ENCODE measurements around the gene NRSN1.

NRSN1 gene, protein sequence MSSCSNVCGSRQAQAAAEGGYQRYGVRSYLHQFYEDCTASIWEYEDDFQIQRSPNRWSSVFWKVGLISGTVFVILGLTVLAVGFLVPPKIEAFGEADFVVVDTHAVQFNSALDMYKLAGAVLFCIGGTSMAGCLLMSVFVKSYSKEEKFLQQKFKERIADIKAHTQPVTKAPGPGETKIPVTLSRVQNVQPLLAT

DNA sequence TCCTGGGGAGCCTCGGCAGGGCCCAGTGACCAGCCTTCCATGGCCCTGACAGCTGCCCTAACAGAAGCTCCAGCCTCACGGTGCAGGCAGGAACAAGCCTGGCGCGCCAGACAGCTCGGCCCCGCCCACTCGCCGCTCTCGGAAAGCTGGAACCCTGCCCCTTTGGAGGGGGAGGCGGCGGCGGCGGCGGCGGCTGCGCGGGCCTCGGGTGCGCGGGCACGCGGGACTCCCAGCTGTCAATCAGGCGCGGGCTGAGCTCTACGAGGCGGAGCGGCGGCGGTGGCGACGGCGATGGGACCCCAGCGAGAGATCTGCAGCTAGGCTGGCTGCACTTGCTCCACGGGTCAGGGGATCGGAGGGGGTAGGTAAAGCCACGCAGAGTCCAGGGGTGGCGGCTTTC lies at the start of gene NRSN1:
NRSN1 (plus strand) TSS at position 236 of the 400 bp plus-strand sequence. CDS start 8,113 bp downstream, outside the sequence.
- no peak for DNase-seq (ENCODE audit: low read depth in 2 of 2)

DNA sequence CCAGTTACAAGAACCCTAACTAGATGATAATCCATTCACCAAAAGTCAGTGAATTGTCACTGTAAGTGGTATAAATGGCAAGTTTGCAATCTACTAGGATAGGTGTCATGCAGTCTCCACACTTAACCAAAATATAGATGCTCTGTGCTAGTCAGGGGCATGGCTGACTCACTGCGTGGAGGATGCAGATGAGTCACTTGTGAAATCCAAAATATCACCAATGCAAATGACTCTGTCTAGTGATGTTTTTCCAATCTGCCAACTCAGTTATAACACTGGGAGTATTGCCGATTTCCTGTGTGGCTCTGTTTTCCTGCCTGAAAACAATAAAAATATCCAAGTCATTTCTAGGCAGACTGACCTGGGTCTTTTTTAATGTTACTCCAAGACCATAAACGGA lies 47.8 kb upstream of the NRSN1 start:
- DNase-seq (ENCODE audit: low read depth in 2 of 2) = no peak

- DNase-seq (ENCODE audit: low read depth in 2 of 2) = no peak
Observed at GRCh38 chr6:24079076-24079475, 46.9 kb upstream of the NRSN1 start.

GRCh38 chr6:24080711-24081110 lies 45.3 kb upstream of the NRSN1 start:
- DNase-seq (ENCODE audit: low read depth in 2 of 2) = no peak

DNA sequence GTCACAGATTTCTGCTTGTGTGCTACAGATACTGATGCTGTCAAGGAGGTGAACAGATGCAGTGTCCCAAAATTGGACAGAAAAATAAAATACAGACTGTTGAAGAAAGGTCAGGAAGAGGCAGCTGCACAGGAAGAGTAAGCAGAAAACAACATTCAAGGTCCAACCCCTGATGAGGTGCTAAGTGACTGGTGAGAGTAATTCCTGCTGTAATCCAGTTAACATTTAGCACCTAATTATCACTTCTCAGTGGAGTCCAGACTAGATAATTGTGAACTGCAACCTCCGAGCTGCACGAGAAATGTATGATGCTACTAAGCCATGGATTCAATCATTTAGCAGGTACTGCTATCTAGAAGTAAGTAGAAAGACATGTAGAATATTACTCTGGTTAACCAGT lies 36.3 kb upstream of the NRSN1 start:
- DNase-seq (ENCODE audit: low read depth in 2 of 2) = no peak

DNA sequence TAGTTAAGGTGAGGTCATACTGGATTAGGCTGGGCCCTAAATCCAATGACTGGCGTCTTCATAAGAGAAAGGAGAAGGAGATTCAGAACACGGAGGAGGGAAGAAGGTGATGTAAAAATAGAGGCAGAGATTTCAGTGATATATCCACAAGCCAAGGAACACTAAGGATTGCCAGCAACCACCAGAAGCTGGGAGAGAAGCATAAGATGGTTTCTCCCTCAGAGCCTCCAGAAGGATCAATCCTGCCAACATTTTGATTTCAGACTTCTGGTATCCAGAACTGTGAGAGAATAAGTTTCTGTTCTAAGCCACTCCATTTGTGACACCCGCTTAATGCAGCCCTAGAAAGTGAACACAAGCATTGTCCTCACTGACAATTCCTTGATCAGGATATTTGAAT lies 33.6 kb upstream of the NRSN1 start:
- DNase-seq (ENCODE audit: low read depth in 2 of 2) = no peak

- DNase-seq (ENCODE audit: low read depth in 2 of 2) = no peak
Observed at GRCh38 chr6:24093381-24093780, 32.6 kb upstream of the NRSN1 start.

DNA sequence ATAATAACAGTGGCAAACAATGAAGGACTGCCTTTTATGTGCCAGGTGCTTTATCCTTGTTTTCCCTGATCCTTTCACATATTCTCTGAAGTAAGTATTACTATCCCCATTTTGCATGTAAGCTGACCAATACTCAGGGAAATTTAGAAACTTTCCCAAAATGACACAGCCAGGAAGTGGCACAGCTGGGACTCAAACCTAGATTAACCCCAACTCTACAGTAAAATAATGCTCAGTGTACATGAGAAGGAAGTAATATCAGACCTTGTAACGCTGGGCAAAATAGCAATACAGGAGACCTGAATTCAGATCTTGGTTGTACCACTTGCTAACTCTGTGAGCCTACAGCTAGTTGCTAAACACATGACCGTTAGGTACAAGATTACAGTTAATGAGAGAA lies 26.8 kb upstream of the NRSN1 start:
- no peak for DNase-seq (ENCODE audit: low read depth in 2 of 2)

DNA sequence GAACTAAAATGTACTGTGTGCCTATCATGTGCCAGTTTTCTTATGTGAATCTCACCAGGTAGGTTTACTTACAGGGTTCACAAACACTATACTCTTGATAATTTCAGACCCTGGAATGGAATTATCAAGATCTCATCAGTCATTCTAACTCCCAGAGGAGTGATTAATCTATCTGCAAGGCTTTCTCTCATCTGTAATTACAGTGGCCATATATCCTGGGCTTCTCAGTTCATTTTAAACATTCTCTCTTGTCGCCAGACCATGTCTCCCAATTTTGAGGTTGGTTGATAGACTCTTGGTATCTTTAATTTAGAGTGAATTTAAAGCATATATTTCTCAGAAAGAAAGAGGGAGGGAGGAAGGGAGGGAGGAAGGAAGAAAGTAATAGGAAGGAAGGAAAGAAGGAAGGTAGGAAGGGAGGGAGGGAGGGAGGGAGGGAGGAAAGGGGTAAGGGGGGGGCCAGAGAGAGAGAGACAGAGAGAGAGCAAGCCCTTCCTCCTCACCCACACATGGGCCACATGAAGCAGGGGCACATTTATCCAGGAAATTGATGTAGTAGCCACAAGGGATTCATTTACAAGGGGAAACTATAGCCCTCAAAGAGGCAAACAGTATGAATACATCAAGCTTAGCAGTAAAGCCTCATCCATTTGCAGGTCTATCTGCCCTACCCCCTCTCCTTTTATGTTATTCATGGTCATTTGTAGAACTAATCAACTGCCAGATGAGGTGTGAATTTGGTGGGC lies 25.8 kb upstream of the NRSN1 start:
- no peak for DNase-seq (ENCODE audit: low read depth in 2 of 2)

DNA sequence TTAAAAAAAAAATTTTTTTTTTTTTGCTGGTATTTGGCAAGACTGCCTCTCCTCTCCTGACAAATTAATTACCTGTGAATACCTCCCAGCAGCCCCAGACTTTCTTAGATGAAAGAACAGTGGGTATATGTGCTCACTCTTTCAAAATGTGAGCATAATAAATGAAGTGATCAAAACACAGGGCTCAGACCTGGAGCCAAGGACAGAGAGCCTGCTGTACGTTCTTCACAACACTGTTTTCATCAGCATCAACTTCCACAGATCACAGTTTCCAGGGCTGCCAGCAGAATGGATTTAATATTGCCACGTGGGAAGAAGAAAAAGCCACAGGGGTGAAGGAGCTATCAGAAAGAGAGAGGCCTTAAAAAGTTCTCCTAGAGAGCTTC lies 25.3 kb upstream of the NRSN1 start:
- DNase-seq (ENCODE audit: low read depth in 2 of 2) = no peak

GRCh38 chr6:24105191-24105590 lies 20.8 kb upstream of the NRSN1 start:
- no peak for DNase-seq (ENCODE audit: low read depth in 2 of 2)

DNA sequence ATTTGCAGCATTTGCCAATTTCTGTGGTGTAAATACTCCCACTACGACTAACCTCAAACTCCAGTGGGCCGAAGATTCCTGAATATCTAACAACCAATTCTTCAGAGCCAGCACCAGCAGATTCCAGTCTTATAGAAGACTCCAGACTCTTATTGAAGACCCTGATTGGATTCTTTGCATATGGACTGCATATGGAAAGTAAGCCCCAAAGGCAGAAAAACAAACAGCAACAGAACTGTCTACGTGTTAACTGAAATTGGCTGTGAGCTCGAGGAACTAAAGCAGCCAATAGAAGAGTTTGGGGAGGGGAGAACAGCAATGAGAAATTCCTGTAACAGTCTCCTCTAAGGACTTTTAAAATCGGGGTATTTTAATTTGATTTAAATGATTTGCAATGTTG lies 19.7 kb upstream of the NRSN1 start:
- no peak for DNase-seq (ENCODE audit: low read depth in 2 of 2)

DNA sequence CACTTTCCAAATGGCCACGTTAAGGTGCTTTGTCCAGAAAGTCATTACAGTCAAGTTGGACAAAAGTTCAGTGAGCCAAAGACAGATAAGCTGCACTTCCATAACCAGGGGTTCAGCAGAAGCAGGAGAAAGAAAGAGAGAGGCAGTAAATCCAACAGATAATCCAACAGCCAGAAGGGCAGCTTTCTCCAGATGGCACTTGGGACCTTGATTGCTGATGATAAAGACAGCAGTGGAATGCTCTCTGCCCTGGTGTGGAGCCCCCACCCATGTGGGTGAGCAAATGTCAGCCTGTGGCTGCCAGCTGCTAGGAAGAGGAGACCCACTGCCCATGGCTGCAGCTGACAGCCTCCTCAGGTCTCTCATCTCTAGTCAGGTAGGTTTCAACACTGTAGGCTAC lies 18.7 kb upstream of the NRSN1 start:
- DNase-seq (ENCODE audit: low read depth in 2 of 2) = no peak

DNA sequence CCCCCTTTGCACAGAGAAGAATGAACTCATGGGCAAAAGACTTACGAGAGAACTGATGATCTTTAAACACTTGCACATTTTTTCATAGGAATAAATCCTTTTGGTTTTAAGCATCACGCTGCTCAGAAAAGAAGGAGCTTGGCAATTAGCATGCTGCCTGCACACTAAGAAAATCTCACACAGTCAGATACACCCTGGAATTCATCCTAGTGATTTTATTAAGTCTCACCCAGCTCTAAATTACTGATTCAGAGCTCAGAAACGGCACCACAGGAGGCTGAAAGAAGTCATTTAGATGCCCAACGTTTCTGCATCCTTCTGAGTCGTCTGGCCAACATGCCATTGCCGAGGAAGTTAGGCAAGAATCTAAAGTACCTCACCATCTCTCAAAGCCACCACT lies 18.0 kb upstream of the NRSN1 start:
- DNase-seq (ENCODE audit: low read depth in 2 of 2) = no peak

DNA sequence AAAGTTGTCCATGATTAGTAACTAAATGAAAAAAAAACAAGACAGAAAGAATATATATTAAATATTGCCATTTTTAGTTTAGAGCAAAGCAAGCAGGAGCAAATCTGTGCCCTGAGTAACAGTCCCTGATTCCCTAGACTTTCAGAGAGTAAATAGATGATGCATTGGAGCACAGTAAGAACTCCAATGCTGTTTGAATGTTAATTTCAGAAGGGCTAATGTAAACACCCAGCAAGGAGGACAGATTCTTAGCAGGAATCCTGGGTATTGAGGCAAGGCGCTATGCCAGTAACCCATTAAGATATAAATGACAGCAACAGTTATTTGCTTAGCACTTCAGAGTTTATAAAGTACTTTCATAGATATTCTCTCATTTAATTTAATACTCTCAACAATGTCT lies 15.6 kb upstream of the NRSN1 start:
- no peak for DNase-seq (ENCODE audit: low read depth in 2 of 2)

GRCh38 chr6:24113891-24114290 lies 12.1 kb upstream of the NRSN1 start:
- DNase-seq (ENCODE audit: low read depth in 2 of 2) = no peak

DNA sequence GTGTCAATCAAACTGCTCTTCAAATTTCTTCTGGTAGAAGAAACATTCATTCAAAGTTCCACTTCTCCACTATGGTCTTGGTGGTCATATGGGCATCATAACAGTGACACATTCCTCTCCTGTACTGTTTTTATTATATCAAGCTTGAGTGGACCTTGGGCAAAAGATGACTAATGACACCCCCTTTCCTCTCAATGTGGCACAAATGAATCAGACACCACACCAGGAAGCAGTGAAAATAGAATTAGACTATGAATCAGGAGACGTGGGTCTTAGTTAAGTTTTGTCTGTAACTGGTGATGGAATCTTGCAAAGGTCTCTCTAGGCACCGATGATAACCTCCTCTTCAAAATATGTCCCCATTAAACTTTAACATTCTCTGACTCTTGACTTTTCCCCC lies 9.0 kb upstream of the NRSN1 start:
- DNase-seq (ENCODE audit: low read depth in 2 of 2) = no peak

- DNase-seq (ENCODE audit: low read depth in 2 of 2) = no peak
Observed at GRCh38 chr6:24122139-24122538, 3.9 kb upstream of the NRSN1 start.

DNA sequence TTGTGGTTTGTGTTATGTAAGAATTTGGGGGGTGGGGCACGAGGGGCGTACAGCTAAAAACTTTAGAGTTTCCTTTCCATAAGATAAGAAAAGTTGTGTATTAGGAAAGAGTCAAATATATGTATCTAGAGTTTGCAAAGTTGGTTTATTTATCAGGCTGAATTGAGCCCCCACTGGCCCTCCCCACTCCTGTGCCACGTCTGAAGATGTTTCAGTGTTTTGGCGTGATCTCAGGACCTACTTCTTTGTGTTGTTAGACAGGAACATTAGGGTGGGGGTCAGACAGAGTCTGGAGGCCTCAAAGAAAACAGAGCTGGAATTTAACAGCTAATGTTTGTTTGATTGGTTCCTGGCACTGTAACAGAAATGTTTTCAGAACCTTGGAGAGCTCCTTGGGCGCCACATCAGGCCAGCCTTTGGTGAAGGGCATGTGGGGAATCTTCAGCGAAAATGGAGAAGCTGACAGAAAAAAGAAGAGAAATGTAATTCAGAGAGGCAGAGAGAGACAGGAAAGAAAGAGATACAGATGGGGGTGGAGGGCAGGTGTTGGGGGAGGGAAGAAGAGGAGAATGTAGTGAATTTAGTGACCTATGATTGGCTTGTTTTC lies 674 bp downstream of the NRSN1 start:
- DNase-seq (ENCODE audit: low read depth in 2 of 2) = peak; percentile 8 to 13

DNA sequence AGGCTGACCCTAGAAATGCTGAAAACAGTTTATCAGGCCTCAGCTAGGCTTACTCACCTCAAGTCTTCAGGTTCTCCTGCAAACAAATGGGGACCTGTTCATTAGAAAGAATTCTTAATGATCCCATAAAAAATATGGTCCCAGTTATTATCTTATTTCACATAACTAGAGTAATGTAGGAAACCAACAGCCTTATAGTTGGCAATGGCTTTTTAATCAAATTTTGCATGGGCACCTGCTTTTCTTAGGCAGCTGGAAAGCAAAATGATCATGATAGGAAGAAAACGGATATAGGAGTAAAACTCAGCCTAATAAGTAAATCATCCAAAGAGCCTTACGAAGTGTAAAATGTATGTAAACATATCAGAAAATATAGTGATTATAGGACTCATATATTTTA lies 1.3 kb downstream of the NRSN1 start:
- no peak for DNase-seq (ENCODE audit: low read depth in 2 of 2)

- no peak for DNase-seq (ENCODE audit: low read depth in 2 of 2)
Observed at GRCh38 chr6:24131751-24132150, 5.7 kb downstream of the NRSN1 start.

DNA sequence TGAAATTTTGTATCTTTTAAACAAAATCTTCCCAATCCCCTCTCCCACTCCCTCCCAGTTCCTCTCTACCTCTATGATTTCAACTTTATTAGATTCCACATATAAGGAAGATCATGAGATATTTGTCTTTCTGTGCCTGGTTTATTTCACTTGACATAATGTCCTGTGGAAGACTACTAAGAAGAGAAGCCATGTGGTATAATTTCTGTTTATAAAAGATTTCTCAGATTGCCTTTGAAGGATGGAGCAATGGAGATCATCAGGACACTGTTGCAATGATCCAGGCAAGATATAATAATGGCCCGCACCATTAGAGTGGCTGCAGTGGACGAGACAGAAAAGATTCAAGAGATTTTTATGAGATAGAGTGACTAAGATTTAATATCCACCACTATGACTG lies 13.1 kb downstream of the NRSN1 start:
- no peak for DNase-seq (ENCODE audit: low read depth in 2 of 2)

- no peak for DNase-seq (ENCODE audit: low read depth in 2 of 2)
Observed at GRCh38 chr6:24139639-24140038, 13.6 kb downstream of the NRSN1 start.
